Measurements from ENCODE around the gene MYO19.
"Not testable (repeated sequence)": the region's sequence is repeated elsewhere in the genome, so short reads cannot be mapped to it uniquely, and the experiment has no call there.

DNA sequence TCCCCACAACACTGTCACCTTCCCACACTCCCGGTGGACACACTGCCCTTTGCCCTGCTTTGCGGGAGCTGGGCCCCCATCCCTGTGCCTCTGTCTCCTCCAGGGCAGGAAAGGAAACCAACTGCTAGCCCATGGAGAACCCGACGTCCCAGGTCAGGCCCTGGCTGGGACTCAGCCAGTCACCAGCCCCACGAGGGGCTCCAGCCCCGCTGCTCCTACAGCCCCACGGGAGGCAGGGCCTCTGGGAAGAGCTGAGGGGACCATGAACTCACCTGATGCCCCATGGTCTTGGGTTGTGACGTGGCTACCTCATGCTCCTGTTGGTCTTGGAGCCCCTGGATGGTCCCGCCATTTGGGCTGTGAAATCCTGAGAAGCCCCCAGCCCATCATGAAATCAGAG is 81.8 kb downstream of the MYO19 start:
- TF ChIP-seq, protein P1, sequence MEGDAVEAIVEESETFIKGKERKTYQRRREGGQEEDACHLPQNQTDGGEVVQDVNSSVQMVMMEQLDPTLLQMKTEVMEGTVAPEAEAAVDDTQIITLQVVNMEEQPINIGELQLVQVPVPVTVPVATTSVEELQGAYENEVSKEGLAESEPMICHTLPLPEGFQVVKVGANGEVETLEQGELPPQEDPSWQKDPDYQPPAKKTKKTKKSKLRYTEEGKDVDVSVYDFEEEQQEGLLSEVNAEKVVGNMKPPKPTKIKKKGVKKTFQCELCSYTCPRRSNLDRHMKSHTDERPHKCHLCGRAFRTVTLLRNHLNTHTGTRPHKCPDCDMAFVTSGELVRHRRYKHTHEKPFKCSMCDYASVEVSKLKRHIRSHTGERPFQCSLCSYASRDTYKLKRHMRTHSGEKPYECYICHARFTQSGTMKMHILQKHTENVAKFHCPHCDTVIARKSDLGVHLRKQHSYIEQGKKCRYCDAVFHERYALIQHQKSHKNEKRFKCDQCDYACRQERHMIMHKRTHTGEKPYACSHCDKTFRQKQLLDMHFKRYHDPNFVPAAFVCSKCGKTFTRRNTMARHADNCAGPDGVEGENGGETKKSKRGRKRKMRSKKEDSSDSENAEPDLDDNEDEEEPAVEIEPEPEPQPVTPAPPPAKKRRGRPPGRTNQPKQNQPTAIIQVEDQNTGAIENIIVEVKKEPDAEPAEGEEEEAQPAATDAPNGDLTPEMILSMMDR (IDR thresholded peaks at IDR 0.05; ENCODE audit: low read depth, low read length, poor library complexity, severe bottlenecking): not testable (repeated sequence)
- not testable (repeated sequence) for TF ChIP-seq EZH2phosphoT487 (IDR thresholded peaks at IDR 0.05; ENCODE audit: borderline replicate concordance, low read length)
